Jurkat, Clone E6-1 (cell line): ENCODE measurements around the gene NIT2. TPM values are rescaled to one million over a fixed set of nuclear protein-coding genes. Genes with fewer than 3 reads are reported as not detected.
"Not testable (repeated sequence)": the region's sequence is repeated elsewhere in the genome, so short reads cannot be mapped to it uniquely, and the experiment has no call there.

Source experiments
- DNase-seq: peaks from one replicate; pipeline ENCODE4 v3.0.0-alpha.2; 2011; ENCODE audit warnings: low read depth, low spot score
- H3K4me3 ChIP-seq: 2 replicates; pipeline ENCODE4 v1.5.1; 2011; ENCODE audit warnings: mild to moderate bottlenecking, low read length, control low read depth, moderate library complexity
- polyA plus RNA-seq: library from polyadenylated mRNA; unstranded; fragments of >200 nt; gene quantifications from one replicate; pipeline ENCODE4 v1.2.1, GENCODE V29; 2012; ENCODE audit warnings: missing spikeins; ENCODE audit not compliant: insufficient read length, insufficient read depth

The NIT2 gene, protein sequence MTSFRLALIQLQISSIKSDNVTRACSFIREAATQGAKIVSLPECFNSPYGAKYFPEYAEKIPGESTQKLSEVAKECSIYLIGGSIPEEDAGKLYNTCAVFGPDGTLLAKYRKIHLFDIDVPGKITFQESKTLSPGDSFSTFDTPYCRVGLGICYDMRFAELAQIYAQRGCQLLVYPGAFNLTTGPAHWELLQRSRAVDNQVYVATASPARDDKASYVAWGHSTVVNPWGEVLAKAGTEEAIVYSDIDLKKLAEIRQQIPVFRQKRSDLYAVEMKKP
- polyA plus RNA-seq = 115 TPM

DNA sequence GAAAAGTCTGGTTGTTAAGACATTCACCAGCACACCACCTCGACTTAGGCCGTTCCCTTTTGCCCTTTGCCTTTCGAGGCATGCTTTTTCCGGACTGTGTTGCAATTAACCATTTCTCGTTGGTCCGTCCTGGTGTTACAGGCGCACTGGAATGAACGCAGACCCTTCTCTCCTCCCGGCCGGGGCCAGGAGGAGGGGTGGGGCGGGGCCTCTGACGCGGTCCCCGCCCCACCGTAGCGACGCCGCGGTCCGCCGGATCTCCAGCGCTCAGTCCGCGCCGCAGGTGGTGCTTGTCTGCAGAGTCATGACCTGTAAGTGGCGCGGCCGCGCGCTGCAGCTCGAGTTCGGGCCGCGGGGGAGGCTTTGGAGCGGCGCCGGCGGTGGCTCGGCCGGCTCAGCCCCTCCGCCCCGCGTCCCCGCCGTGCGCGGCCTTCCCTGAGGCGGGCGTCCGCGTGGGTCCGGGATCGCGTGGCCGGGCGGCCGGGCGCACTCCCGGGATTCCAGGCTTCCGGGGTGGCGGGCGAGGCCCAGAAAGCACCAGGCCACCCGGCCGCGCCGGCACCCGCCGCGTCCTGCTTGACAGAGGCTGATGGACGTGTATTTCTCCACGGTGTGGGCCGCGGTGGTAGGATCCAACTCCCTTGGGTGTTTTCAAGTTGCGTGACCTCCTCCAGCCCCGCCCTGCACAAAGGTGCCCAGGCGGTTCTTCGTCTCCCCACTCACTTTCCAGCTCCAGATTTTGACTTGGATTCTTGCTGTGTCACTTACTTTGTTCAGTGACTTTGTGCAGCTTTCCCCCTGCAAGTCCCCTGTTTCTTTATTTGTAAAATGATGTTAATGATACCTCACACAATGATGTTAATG, at the start of gene NIT2:
NIT2 (plus strand) TSS at position 270 of the 864 bp plus-strand sequence; CDS start at position 305, 35 bp downstream.
- peak; percentile 69 for DNase-seq
- peak within 1 kb of the TSS; percentile 83 for H3K4me3 ChIP-seq

DNA sequence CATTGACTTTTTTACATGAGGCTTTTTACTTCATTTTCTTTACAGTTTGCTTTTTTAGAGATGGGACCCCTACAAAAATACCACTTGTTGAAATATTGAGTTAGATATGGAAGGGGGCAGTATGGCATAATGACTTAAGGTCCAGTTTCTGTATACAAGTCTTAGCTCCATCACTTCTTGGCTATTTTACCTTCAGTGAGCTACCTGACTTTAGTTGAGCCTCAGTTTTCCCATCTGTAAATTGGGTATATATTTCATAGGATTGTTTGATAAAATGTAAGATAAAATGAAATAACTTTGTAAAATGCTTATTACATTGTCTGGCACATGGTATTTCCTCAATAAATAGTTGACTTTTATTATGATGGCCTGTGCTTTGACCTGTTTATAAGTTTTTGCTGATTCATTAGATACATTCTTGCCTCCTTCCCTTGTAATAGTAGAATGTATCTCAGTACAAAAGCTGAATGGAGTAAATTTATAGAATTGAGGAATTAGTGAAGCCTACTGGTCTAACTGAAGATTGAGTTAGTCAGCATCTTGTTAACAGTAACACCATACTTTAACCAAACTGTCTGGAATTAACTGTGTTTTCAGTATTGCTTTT, 46.2 kb upstream of the NIT2 start:
- DNase-seq = no peak
- no peak overlapping the region for H3K4me3 ChIP-seq

- no peak overlapping the region for H3K4me3 ChIP-seq
- no peak for DNase-seq
Observed at GRCh38 chr3:100289339-100289738, 45.2 kb upstream of the NIT2 start.

DNA sequence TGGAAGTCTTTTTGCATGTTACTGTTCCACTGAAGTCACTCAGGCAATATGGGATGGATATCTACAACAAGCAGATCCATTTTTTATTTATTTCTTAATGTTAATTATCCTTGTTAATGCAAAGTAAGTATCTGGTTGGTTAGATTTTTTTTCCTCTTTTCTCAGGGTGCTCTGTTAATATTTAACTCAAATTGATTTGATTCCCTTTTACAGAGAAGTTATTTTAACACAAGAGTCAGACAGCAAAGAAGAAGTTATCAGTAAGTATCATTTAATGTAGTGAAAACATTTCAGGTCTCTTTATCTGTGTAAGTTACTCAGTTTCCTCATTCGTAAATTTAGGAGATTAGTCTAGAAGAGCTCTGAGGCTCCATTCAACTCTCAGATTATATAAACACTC, 39.5 kb upstream of the NIT2 start:
- no peak overlapping the region for H3K4me3 ChIP-seq
- DNase-seq = no peak

DNA sequence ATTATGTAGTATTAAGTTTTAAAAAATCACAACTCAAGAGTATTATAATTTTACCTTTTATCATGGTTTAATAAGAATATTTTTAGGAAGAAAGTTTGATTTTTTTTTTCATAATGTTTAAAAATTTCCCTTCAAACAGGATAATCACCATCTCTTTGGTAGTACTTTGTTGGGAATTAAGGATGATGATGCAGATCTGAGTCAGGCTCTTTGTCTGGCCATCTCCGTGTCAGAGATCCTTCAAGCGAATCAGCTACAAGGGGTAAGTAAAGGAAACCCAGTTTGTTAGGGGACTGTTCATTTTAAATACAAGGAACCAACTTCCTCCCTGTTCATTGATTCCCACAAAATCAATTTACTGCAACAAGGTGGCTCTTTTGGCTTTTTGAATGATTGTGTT, 36.8 kb upstream of the NIT2 start:
- no peak overlapping the region for H3K4me3 ChIP-seq
- no peak for DNase-seq

GRCh38 chr3:100299016-100299415, 35.5 kb upstream of the NIT2 start:
- no peak overlapping the region for H3K4me3 ChIP-seq
- DNase-seq = no peak

DNA sequence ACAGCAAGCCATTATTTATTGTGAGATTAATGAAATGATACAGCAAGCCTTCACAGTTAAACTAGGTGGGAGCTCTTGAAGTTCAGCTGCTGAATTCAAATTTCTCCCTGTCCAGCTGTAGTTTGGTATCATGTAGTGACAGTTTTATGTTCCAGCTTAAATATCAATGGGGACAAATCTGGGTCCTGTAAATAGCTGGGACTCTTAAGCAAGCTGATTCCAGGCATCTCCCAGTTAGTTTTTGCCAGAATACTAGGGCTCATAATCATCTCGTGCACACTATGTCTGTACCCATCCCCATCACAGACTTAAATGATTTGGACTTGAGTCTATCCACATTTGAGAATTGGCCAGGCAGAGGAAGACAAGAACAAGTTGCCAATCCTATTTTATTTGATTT, 27.9 kb upstream of the NIT2 start:
- H3K4me3 ChIP-seq = no peak overlapping the region
- no peak for DNase-seq

- no peak for DNase-seq
- H3K4me3 ChIP-seq = no peak overlapping the region
Observed at GRCh38 chr3:100310355-100310965, 24.1 kb upstream of the NIT2 start.

DNA sequence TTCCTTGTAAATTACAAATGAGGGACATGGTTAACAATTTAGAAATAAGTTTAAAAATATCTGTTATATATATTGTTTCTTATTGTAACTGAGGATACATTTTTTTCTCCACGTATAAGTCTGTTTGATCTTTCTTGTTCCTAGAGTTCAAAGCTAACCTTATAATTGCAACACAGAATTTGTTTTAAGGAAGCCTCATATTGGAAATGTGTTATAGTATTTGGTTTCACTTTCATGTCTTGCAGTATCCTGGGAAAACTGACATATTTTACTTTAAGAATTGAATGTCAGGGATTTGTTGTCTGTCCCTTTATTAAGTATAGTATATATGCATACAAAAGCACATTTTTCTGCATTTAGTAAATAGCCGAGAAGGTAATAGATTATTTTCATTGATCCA, 23.5 kb upstream of the NIT2 start:
- no peak for DNase-seq
- H3K4me3 ChIP-seq = no peak overlapping the region

DNA sequence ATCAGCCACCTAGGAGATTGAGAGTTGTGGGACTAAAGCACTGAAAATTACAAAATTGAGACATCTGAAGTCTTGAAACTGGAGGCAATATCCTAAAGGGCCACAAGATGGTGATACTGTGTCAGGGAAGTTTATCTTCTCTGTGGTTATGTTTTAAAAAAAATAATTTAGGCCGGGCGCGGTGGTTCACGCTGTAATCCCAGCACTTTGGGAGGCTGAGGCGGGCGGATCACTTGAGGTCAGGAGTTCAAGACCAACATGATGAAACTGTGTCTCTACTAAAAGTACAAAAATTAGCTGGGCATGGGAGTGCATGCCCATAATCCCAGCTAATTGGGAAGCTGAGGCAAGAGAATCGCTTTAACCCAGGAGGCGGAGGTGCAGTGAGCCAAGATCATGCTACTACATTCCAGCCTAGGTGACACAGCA, 17.9 kb upstream of the NIT2 start:
- DNase-seq = peak; percentile 44
- H3K4me3 ChIP-seq = no peak overlapping the region

- DNase-seq = no peak
- H3K4me3 ChIP-seq = no peak overlapping the region
Observed at GRCh38 chr3:100317912-100318311, 16.6 kb upstream of the NIT2 start.

DNA sequence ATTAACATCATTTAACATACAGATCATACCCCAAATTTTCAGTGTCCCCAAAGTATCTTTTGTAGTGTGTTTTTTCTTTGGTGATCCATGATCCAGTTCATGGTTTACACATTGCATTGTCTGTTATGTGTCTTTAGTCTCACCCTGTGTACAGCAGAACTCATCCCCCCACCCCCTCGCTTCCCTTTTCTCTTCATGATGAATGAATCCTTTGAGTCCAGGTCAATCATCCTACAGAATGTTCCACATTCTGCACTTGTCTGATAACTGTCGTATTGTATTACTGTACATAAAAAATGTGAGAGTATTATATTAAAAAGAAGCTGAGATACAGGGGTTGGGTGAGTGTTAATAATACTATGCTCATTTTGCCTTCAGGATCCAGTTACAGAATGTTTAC, 14.6 kb upstream of the NIT2 start:
- H3K4me3 ChIP-seq = no peak overlapping the region
- no peak for DNase-seq

GRCh38 chr3:100324044-100324443, 10.5 kb upstream of the NIT2 start:
- no peak for DNase-seq
- H3K4me3 ChIP-seq = no peak overlapping the region

DNA sequence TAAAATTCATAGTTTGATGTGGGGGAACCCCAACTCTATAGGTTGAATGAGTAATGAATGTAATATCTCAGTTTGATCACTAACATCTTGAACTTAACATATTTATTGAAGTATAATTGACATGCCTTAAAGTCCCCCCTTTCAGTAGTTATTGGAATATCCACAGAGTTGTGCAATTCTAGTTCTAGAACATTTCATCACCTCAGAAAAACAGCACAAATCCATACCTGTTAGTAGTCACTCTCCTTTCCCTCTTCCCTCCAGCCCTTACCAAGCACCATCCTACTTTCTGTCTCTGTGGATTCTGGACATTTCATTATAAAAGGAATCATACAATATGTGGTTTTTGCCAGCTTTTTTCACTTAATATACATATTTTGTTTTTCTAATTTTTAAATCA, 8.7 kb upstream of the NIT2 start:
- H3K4me3 ChIP-seq = no peak overlapping the region
- no peak for DNase-seq

DNA sequence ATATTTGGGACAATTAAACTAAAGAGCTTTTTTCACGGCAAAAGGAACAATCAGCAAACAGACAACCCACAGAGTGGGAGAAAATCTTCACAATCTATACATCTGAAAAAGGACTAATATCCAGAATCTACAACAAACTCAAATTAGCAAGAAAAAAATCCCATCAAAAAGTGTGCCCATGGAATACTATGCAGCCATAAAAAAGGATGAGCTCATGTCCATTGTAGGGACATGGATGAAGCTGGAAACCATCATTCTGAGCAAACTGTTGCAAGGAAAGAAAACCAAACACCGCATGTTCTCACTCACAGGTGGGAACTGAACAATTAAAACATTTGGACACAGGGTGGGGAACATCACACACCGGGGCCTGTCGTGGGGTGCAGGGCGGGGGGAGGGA, 7.2 kb upstream of the NIT2 start:
- H3K4me3 ChIP-seq, DNase-seq: not testable (repeated sequence)

GRCh38 chr3:100329800-100330489, 4.6 kb upstream of the NIT2 start:
- no peak for DNase-seq

DNA sequence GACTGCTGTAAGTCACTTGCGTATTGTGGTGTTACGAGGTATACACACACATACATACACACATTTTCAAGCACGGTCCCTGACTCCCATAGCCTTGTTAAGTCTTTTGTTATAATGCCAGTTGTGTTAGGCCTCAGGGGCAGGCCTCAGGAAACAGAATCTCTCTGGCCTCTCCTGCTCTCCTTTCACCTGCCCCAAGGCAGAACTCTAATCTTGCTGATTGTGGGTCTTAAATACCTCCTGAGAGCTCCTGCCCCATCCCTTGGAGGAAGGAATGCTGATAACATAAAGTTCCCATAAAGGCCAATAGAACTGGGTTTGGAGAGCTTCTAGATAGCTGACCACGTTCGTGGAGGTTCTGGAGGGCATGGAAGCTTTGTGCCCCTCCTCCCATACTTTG, 3.9 kb upstream of the NIT2 start:
- no peak for DNase-seq
- H3K4me3 ChIP-seq = no peak overlapping the region

More at GRCh38 chr3:100329800-100330489, 4.6 kb upstream of the NIT2 start:
- no peak overlapping the region for H3K4me3 ChIP-seq

- H3K4me3 ChIP-seq = no peak overlapping the region
- no peak for DNase-seq
Observed at GRCh38 chr3:100331660-100332059, 2.9 kb upstream of the NIT2 start.

DNA sequence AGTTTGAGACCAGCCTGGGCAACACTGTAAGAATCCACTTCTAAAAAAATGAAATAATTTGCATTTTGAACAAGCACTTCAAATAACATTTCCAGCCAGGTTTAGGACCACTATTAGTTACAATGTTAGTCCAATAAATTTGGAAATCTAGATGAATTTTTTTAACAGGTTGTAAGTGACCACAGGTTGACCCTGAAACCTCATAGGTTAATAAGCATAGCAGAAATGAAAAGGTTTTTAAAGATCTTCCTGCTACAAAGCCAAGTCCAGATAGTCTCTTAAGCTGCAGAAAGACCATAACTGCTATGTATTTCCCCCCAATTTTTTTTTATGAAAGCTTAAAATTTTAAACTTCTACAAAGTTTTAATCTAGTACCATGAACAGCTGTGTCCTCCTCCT, 1.5 kb upstream of the NIT2 start:
- DNase-seq = no peak
- H3K4me3 ChIP-seq = no peak overlapping the region
